Raji (cell line): ENCODE results near the gene CACNB3.

ENCODE experiments used
- POLR2A ChIP-seq: IDR thresholded peaks from 2 replicates; pipeline ENCODE4 v1.6.1; 2011; ENCODE audit warnings: low read depth, low read length, control low read depth; ENCODE audit not compliant: insufficient read depth

The CACNB3 gene

DNA sequence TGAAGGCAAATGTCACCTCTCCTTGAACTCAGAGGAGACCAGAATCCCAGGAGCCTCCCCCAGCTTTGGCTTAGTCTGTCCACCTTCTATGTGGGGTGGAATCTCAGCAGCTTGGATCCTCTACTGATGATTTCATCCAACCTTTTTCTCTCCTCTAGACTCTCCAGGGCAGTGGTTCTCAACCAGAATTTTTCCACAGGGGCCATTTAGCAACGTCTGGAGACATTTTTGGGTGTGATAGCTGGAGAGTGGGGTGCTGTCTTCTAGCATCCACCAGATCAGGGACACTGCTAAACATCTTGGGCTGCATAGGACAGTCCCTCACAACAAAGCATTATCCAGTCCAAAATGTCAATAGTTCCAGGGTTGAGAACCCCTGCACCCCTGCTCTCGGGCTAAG is 38.1 kb downstream of the CACNB3 start:
- TF ChIP-seq POLR2A, result no peak

DNA sequence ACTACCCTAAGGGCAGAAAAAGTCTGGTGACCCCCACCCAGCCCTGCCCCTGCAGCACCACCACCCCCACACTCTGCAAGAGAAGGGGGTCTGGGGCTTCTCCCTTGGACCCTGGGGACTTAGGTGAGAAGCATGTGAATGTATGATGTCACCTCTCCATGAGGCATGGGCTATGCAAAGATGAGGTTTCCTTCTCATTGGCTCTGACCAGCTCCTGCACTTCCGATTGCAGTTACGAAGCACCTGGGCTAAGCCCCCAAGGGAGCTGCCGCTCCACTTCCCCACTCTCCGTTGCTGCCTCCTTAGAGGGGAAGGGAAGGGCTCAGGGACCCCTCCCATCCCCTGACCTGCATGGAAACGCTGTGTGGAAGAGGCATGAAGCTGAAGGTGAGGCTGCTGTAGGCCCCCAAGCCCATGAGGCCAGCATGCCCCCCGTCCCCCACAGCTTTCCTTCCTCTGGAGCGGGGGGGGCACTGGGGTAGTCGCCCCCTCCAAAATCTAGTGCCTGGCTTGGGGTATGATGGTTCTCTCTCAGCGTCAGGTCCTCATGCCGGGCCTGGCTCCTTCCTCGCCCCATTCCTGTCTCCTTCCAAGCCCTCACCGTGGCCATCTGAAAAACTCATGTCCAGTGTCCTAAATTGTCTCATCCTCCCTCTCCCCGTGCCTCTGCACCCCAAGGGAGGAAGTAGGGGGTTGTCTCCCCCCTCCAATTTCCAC is 39.1 kb downstream of the CACNB3 start:
- no peak for TF ChIP-seq POLR2A

GRCh38 chr12:48858043-48858442 is 39.7 kb downstream of the CACNB3 start:
- TF ChIP-seq POLR2A, result no peak

DNA sequence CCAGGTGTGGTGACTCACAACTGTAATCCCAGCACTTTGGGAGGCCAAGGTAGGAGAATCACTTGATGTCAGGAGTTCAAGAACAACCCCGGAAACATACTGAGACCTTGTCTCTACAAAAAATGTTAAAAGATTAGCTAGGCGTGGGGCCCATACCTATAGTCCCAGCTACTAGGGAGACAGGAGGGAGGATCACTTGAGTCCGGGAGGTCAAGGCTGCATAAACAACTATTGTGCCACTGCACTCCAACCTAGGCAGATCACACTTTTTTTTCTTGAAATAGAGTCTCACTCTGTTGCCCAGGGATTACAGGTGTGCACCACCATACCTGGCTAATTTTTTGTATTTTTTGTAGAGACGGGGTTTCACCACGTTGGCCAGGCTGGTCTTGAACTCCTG is 41.3 kb downstream of the CACNB3 start:
- no peak for TF ChIP-seq POLR2A

DNA sequence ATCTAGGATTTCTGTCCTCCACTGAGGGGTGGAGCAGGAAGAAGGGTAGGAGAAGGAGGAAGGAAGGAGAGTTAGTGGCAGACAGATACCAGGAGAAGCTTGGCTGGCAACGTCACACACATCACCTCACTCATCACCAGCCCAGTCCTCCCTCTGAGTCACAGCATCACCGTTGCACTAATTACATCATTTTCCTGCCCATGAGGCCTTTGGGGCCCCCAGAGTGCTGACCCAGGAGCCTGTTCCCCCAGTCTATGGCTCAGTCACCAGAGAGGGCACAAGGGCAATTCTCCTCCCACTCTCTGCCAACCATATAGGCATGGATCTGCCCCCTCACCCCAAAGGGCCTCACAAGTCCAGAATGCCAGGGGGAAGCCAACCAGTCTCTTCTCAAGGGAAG is 42.8 kb downstream of the CACNB3 start:
- TF ChIP-seq POLR2A, result no peak

GRCh38 chr12:48862760-48863159 is 44.5 kb downstream of the CACNB3 start:
- TF ChIP-seq POLR2A, result no peak

GRCh38 chr12:48863291-48863690 is 45.0 kb downstream of the CACNB3 start:
- TF ChIP-seq POLR2A, result no peak

DNA sequence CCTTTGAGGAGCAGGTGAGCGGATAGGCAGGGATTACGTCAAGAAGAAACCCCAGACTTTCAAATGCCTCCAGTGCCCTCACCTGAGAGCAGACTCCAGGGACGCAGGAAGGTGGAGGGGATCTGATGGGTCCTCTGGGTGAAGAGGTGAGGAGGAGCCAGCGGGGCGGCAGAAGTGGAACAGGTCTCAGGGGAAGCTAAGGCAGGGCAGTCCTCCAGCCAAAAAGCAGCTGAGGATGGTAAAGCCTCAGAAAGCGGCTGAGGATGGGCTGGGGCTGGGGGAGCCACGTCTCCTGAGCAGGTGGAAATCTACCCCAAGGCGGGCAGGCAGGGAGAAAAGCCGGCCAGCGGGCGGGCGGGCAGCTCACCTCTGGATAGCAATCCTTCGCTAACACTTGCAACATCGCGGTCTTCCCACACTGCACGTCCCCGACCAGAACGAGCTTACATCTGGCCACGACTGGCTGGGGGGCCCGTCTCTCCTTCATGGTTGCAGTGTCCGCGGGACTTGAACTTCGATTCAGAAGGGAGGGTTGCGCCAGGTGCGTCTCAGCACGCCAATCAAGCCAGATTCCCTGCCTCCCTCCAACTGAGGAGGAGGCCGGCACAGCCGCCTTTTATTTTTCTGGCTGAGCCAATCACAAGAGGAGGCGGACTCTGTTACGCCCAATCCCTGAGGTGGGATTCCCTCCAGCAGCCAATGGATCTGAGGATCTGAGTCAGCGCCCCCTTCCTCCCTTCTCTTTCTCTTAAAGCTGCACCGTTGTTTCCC is 47.2 kb downstream of the CACNB3 start, which contains the start of gene RND1:
Gene RND1 (minus strand): TSS at position 590 of the 771 bp plus-strand sequence. CDS start 103 bp downstream, at position 487.
- TF ChIP-seq POLR2A, result peak; percentile 100

- TF ChIP-seq POLR2A, result no peak
Observed at GRCh38 chr12:48866052-48866711, 47.9 kb downstream of the CACNB3 start.

DNA sequence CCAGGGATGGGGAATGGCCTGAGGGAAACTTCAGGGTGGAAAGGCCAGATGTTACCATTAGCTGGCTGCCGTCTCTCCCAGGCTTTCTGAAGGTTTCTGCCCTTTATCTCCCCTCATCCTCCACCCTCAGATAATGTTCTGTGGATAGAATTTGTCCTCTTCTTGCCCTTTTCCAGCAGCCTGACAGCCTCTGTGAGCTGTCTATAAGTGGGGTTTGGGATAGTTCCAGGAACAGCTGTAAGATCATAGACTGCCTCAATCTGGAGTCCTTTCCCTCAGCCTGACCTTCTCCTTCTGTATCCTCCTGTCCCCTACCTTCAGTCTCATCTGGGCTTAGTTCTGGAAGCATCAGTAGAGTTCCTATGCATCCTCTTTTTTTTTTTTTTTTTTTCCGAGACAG is 50.2 kb downstream of the CACNB3 start:
- no peak for TF ChIP-seq POLR2A

DNA sequence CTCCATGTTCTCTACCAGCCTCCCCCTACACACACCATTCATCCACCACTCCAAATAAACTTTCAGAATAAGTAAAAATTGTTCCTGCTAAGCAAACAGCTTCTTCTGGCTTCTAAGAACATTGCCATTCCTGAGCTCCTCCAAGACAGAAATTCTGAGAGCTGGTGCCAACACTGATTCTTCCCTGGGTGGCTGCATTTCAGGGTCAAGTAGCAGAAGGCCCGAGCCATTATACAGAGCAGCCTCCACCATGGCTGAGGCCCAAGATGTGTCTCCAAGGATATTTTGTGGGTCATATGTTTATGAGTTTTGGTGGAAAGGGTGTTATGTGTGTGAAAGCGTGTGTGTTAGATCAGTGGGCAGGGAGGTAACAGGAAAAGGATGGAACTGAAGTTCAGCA is 50.9 kb downstream of the CACNB3 start:
- TF ChIP-seq POLR2A, result no peak

DNA sequence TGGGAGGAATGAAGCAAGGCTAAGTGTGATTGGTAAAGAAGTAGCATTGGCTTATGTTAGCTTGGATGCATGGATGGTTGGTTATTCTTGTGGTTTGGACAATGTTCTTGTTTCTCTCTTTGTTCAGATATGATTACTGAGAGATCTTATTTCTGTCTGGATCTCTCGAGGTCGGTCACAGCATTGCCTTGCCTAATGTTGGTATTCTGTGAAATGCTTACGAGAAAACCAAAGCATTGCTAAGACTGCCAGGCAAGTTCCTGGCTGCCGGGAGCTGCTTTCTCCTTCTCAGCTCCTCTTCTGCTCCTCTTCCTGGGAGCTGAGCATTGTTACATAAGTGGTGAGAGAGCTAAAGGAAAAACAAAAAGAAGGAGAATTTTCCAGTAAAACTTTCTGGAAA is 54.8 kb downstream of the CACNB3 start:
- TF ChIP-seq POLR2A, result no peak

DNA sequence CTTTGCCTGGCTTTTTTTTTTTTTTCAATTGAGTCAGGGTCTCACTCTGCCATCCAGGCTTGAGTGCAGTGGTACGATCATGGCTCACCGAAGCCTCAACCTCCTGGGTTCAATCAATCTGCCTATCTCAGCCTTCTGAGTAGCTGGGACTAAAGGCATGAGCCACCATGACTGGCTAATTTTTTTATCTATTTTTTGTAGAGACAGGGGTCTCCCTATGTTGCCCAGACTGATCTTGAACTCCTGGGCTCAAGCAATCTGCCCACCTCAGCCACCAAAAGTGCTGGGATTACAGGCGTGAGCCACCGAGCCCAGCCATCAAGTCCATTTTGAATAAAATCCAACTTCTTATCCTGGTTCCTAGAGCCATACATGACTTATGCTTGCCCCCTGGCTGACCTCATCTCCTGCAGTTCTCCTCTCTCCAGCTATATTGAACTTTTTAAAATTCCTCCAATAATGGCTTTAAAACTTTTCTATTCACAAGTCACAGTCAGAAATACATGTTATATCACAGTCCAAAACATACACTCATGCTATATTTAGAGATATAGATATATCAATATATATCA is 57.7 kb downstream of the CACNB3 start:
- TF ChIP-seq POLR2A, result no peak
